ENCODE results near the gene ST3GAL2.
A peak's percentile ranks its signal among the peaks of the same experiment; 100 is the strongest.

ST3GAL2 gene

GRCh38 chr16:70437582-70438557 is 1.0 kb downstream of the ST3GAL2 start:
- no peak for DNase-seq (ENCODE audit: low read depth)

DNA sequence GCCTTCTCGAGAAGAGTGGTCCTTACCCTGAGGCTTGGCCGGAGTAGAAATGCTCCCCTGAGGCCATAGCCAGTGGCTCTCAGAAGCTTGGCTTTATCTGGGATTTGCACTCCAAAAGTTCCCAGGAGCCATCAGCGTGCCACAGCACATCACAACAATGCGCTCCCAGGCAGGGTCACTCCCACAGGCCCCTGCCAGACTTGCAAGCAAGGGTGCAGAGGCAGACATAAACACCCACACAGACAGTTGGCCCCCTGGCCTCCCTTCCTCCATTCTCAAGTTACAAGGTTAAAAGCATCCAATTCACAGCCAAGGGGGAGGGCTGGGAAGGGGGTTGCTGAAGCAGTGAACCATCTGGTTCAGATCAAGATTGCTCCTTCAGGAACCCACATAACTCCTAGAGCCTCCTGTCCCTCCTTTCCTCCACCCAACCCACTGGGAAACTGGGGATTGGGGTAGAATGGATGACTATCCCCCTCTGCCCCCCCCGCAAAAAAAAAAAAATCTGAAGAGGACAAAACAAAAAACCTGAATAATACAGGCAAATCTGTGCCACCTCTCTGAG is 1.8 kb downstream of the ST3GAL2 start:
- no peak for DNase-seq (ENCODE audit: low read depth)

GRCh38 chr16:70434484-70435260 is 4.2 kb downstream of the ST3GAL2 start:
- no peak for DNase-seq (ENCODE audit: low read depth)

DNA sequence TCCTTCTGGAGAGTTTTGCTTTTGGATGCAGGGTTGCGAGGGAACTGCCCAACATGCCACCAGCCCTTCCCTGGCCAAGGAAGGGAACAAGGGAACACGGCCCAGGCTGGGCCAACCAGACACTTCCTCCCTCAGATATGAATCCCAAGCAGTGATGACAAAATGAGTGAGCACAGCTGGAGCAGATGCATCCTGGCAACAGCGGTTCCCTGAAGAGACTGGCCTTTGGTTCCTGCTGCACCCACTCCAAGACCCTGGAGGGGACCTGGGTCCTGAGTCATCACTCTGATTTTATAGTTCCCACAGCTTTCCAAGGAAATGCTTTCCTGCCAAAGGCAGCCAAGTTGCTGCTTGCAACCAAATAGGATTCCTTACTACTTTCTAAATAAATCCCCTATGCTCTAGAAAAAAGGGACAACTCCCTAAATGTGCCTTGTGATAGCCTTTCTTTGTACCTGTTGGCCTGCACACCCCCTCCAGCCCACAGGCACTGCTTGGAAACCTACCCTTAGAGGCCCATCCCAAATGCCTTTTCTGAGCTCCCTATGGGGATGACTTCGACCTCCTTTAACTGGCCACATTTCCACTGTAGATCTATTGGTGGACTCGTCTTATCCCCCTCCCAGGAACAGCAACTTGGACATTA is 5.3 kb downstream of the ST3GAL2 start:
- DNase-seq (ENCODE audit: low read depth), result no peak

DNA sequence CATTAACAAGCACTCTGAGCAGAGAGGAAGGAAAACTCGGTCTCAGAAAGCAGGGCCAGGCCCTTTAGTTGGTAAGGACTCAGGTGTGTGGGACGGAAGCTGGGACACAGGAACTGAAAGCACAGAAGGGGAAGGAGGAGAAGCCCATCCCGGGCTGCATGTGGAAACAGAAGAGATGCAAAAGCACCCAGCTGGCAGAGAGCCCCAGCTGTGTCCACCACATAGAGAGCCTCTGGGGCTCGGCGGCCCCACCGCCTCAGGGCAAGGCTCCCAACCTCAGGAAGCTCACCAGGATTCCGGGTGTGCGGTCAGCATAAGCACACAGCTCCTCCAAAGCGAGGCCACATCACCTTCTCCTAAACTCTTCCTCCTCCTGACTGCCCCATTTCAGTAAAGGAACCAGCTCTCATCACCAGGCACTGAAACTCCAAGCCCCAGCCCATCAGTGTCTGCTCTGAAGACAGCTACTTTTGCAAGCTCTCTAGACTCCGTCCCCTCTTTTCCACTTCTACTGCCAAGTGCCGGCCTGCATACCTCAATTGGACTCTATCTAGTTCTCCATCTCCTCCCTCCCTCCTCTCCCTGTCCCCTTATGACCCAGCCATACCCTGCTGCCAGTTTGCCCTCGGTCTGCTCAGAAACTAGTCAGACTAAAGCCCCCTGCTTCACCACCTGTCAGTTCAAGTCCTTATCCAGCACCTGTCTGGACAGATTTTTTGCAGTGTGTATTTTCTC is 6.0 kb downstream of the ST3GAL2 start:
- DNase-seq (ENCODE audit: low read depth), result no peak

- no peak for DNase-seq (ENCODE audit: low read depth)
Observed at GRCh38 chr16:70432356-70432722, 6.6 kb downstream of the ST3GAL2 start.

GRCh38 chr16:70430667-70431536 is 8.0 kb downstream of the ST3GAL2 start:
- DNase-seq (ENCODE audit: low read depth), result peak; percentile 23

DNA sequence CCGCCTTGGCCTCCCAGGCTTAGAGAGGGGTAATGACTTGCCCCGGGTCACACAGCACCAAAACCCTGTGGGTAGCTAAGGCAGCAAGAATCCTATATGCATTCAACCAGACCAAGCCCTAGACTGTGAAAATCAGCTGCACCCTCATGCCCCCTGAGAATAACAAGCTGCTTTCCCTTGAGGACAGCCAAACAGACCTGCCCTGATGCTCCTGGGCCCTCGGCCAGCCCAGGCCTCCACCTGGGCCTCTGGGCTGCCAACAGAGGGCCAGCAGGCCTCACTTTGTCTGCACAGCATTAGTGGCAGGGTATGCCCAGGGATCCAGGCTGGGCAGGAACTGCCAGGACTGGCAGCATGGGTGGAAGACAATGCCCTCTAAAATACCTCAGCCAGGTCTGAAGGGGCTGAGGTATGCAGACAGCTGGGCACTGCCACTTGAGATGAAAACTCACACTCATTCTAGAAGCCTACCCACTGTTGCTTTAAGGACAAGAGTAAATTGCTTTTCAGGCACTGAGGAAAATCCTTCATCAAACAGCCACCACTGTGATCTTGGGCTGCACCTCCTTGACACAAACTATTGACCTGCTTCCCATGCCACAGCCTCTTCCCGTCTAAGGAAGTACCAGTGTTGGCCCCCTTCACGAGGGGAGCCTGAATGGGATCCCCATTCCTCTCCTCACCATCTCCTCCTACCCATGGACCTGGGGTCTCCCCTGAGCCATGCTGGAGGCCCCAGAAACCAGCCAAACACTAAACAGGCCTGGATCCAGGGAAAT is 8.8 kb downstream of the ST3GAL2 start:
- no peak for DNase-seq (ENCODE audit: low read depth)

DNA sequence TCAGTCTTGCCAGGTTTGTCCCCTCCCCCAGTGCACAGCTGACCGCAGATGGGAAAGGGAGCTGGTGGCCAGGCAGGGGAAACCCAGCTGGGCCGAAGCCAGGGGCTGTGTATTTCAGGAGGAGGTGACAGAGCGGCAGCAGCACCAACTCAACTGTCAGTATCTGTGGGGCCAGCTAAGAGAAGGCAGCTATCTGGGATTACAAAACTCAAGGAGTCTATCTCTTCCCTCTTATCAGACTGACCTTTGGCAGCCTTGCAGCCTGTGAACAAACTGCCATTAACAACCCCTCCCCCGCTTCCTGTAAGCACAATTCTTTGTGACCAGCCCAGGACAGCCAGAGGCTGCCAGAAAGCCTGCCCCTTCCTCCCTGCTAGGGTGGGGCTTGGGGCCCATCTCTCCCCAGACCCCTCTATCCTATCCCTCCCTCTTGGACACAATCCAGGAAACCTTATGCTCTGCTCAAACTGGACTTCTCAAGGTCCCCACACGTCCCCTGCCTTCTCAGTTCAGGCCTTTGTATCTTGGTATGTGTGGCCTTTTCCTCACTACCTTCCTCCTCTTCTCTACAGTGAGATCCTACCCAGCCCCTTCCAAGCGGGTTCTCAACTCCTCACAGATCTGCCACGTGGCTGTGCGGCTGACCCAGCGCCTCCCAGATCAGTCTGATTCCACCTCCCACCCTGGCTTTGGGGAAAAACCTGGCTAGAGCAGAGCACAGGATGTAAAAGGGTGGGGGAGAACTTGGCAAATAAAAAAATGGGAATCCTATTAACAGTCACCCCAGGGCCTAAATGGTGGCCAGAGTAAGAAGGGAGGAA is 10.5 kb downstream of the ST3GAL2 start:
- peak; percentile 19 for DNase-seq (ENCODE audit: low read depth)

GRCh38 chr16:70427786-70428177 is 11.1 kb downstream of the ST3GAL2 start:
- no peak for DNase-seq (ENCODE audit: low read depth)

DNA sequence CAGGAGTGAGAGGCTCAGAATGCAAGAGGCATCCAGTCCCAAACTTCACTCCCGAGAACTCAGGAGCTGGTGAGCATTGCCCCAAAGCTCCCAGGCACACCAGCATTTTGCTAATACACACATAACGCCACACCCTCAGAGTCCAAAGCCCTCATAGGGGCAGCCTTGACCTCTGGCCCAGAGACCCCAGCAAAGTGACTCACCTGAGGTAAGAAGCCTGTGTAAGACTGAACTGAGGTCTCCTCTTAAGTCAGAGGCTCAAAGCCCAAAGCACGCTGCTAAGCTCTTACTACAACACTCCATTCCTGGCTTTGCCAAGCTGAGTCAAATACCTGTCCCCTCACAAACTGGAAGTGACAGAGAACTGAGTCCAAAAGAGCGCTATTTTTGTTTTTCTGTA is 16.4 kb downstream of the ST3GAL2 start:
- DNase-seq (ENCODE audit: low read depth), result no peak

GRCh38 chr16:70421473-70422311 is 17.2 kb downstream of the ST3GAL2 start:
- no peak for DNase-seq (ENCODE audit: low read depth)

DNA sequence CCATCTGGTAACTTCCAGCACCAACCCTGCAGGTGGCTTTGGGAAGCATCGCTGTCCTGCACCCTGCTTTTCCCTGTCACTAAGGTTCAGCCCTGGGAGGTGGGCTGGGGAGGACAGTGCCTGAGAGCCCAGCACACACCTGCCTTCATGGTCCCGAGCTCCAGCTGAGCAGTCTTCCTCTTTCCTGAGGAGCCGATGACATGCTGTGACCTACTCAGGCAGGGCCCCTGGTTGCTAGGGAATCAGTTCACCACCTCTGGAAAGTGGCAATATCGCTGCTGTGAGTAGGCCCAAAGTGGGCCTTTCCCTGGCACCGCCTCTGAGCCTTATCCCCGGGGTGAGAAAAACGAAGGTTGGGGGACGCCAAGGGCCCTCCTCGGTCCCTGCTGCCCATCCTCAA is 17.9 kb downstream of the ST3GAL2 start:
- no peak for DNase-seq (ENCODE audit: low read depth)

- DNase-seq (ENCODE audit: low read depth), result no peak
Observed at GRCh38 chr16:70419384-70420327, 19.2 kb downstream of the ST3GAL2 start.

- no peak for DNase-seq (ENCODE audit: low read depth)
Observed at GRCh38 chr16:70418993-70419318, 19.9 kb downstream of the ST3GAL2 start.

DNA sequence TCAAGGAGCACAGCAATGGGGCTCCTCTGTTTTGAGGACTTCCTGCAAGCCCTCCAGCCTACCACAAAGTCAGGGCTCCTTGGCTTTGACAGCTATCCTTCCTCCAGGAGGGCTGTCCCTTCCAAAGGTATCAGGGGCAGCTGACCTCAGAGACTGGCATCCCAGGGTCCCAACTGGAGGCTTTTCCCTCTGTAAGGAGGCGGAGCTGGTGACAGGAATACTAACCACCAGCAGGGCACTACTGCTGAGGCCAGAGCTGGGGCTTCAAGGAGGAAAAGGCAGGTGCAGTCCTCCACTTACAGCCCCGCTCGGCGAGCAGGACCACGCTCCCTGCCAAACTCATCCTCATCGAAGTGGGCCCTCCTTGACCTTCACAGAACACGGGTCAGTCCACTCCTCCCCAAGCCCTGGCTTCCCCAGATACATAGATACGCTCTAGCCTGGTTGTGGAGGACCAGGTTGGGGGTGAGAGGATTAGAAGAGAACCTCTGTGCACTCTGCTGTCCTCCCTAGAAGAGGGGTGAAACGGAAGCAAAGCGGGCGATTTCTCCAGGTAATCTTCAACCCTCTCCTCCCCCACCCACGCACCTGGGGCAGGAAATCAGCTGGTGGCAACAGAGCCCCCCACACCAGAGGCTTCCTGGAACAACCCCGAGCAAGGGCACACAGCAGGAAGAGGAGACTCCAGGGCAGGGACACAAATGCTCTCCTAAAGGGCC is 20.5 kb downstream of the ST3GAL2 start:
- DNase-seq (ENCODE audit: low read depth), result no peak

Measured in activated T-helper 9 cell treated with anti-CD3 and anti-CD28 coated beads, Interleukin-2, amount 50 U/mL, for 16 hours (primary cell).